Stimulated activated CD4-positive, alpha-beta T cell treated with anti-CD3 and anti-CD28 coated beads, Interleukin-2, amount 100 ng/mL, for 4 hours (primary cell): ENCODE data around the gene LILRA6.
"Not testable (repeated sequence)": the region's sequence is repeated elsewhere in the genome, so short reads cannot be mapped to it uniquely, and the experiment has no call there.

Source experiments
- DNase-seq: peaks from one replicate; pipeline ENCODE4 v3.0.0-alpha.2; 2020; ENCODE audit warnings: low read depth

LILRA6 gene

GRCh38 chr19:54242646-54243045 is at the start of gene LILRA6:
Gene LILRA6, minus strand, starts transcription at chr19:54242790.
- DNase-seq: not testable (repeated sequence)

- not testable (repeated sequence) for DNase-seq
Measured at GRCh38 chr19:54289160-54289559, 46.6 kb upstream of the LILRA6 start.

- DNase-seq: no peak
Measured at GRCh38 chr19:54287456-54287855, 44.9 kb upstream of the LILRA6 start.

- DNase-seq: not testable (repeated sequence)
Measured at GRCh38 chr19:54286283-54286682, 43.7 kb upstream of the LILRA6 start.

- DNase-seq: not testable (repeated sequence)
Measured at GRCh38 chr19:54285427-54286056, 43.0 kb upstream of the LILRA6 start.

GRCh38 chr19:54282686-54283470 is 40.3 kb upstream of the LILRA6 start:
- no peak for DNase-seq

GRCh38 chr19:54281729-54282075 is 39.1 kb upstream of the LILRA6 start:
- DNase-seq: not testable (repeated sequence)

GRCh38 chr19:54281007-54281728 is 38.6 kb upstream of the LILRA6 start, which contains the start of gene LILRB2:
Gene LILRB2, minus strand, starts transcription at chr19:54281110. Its CDS starts 614 bp downstream, at chr19:54280496.
- DNase-seq: no peak

- not testable (repeated sequence) for DNase-seq
Measured at GRCh38 chr19:54280441-54280840, 37.9 kb upstream of the LILRA6 start.

- DNase-seq: not testable (repeated sequence)
Measured at GRCh38 chr19:54280025-54280424, 37.4 kb upstream of the LILRA6 start.

- no peak for DNase-seq
Measured at GRCh38 chr19:54279406-54279962, 36.9 kb upstream of the LILRA6 start.

GRCh38 chr19:54278571-54279195 is 36.1 kb upstream of the LILRA6 start:
- DNase-seq: not testable (repeated sequence)

- DNase-seq: not testable (repeated sequence)
Measured at GRCh38 chr19:54278056-54278455, 35.5 kb upstream of the LILRA6 start.

- not testable (repeated sequence) for DNase-seq
Measured at GRCh38 chr19:54277111-54277615, 34.6 kb upstream of the LILRA6 start.

GRCh38 chr19:54275951-54276350 is 33.4 kb upstream of the LILRA6 start:
- no peak for DNase-seq

GRCh38 chr19:54274516-54274915 is 31.9 kb upstream of the LILRA6 start:
- not testable (repeated sequence) for DNase-seq

GRCh38 chr19:54273821-54274220 is 31.2 kb upstream of the LILRA6 start:
- DNase-seq: no peak

GRCh38 chr19:54272181-54272580 is 29.6 kb upstream of the LILRA6 start:
- DNase-seq: not testable (repeated sequence)

- not testable (repeated sequence) for DNase-seq
Measured at GRCh38 chr19:54271587-54271986, 29.0 kb upstream of the LILRA6 start.

- no peak for DNase-seq
Measured at GRCh38 chr19:54271106-54271505, 28.5 kb upstream of the LILRA6 start.

- DNase-seq: no peak
Measured at GRCh38 chr19:54268936-54269335, 26.3 kb upstream of the LILRA6 start.

GRCh38 chr19:54266133-54266532 is 23.5 kb upstream of the LILRA6 start:
- DNase-seq: peak; percentile 44
